ENCODE measurements around the gene CHRM5.

DNA sequence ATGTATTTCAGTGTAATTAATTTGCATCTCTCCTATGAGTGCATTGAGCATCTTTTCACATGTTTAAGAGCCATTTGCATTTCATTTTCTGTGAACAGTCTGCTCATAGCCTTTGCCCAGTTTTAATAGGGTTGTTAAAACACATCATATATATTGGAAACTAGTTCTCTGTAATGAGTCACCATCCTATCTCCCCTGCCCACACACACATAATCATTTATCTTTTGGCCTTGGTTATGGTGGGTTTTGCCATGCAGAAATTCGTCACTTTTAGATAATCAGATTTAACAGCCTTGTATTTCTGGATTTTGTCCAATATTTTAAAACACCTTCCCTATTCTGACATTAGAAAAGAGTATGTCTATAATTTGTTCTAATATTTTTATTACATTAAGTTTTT is 11.9 kb upstream of the CHRM5 start:
- TF ChIP-seq POLR2A (IDR thresholded peaks at IDR 0.05), result no peak
- TF ChIP-seq, protein P1, sequence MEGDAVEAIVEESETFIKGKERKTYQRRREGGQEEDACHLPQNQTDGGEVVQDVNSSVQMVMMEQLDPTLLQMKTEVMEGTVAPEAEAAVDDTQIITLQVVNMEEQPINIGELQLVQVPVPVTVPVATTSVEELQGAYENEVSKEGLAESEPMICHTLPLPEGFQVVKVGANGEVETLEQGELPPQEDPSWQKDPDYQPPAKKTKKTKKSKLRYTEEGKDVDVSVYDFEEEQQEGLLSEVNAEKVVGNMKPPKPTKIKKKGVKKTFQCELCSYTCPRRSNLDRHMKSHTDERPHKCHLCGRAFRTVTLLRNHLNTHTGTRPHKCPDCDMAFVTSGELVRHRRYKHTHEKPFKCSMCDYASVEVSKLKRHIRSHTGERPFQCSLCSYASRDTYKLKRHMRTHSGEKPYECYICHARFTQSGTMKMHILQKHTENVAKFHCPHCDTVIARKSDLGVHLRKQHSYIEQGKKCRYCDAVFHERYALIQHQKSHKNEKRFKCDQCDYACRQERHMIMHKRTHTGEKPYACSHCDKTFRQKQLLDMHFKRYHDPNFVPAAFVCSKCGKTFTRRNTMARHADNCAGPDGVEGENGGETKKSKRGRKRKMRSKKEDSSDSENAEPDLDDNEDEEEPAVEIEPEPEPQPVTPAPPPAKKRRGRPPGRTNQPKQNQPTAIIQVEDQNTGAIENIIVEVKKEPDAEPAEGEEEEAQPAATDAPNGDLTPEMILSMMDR (IDR thresholded peaks at IDR 0.05), result no peak

Measured in esophagus squamous epithelium (tissue), 4 donors.